ENCODE measurements around the gene TRAF3IP1.

The TRAF3IP1 gene

GRCh38 chr2:238413368-238413767 is 93.0 kb downstream of the TRAF3IP1 start:
- no peak for TF ChIP-seq CTCF (IDR thresholded peaks at IDR 0.05; ENCODE audit: low read depth, low read length, poor library complexity, severe bottlenecking)
- TF ChIP-seq EZH2phosphoT487 (IDR thresholded peaks at IDR 0.05; ENCODE audit: borderline replicate concordance, low read length), result no peak
- no peaks in the 10 kb centered on the region for H3K9me2 ChIP-seq (replicated peaks; ENCODE audit: control insufficient read depth, low read length)

GRCh38 chr2:238415036-238415764 is 94.9 kb downstream of the TRAF3IP1 start:
- no peak for TF ChIP-seq CTCF (IDR thresholded peaks at IDR 0.05; ENCODE audit: low read depth, low read length, poor library complexity, severe bottlenecking)
- TF ChIP-seq EZH2phosphoT487 (IDR thresholded peaks at IDR 0.05; ENCODE audit: borderline replicate concordance, low read length), result no peak
- H3K4me2 ChIP-seq (ENCODE audit: low read length), result no peak overlapping the region
- no peaks in the 10 kb centered on the region for H3K79me2 ChIP-seq (ENCODE audit: control insufficient read depth, low read length)

More at GRCh38 chr2:238413368-238413767, 93.0 kb downstream of the TRAF3IP1 start:
- Histone ChIP-seq H3F3A (ENCODE audit: control insufficient read depth, insufficient read depth) (no peaks in the 10 kb centered on the region), H4K20me1 (ENCODE audit: control insufficient read depth, insufficient read depth, low read depth, low read length) (no peaks in the 10 kb centered on the region), H3K79me2 (ENCODE audit: control insufficient read depth, low read length) (no peaks in the 10 kb centered on the region), H3K27me3 (ENCODE audit: control insufficient read depth, low read length) (no peaks in the 10 kb centered on the region), H3K36me3 (ENCODE audit: control insufficient read depth, low read length) (no peaks in the 10 kb centered on the region), H3K4me2 (ENCODE audit: low read length) (no peak overlapping the region), H3K27ac (ENCODE audit: low read depth, low read length) (no peak overlapping the region), H3K4me3 (ENCODE audit: low read length) (no peak overlapping the region), H3K4me1 (ENCODE audit: control insufficient read depth, low read length) (no peaks in the 10 kb centered on the region), H3K9me3 (ENCODE audit: control insufficient read depth, insufficient read depth, low read length) (peaks cover 19% of the 10 kb centered on the region; the same call in 1 of the 2 replicates)

GRCh38 chr2:238415893-238416292 is 95.6 kb downstream of the TRAF3IP1 start:
- Histone ChIP-seq H3K27ac (ENCODE audit: low read depth, low read length) (no peak overlapping the region), H3K36me3 (ENCODE audit: control insufficient read depth, low read length) (no peaks in the 10 kb centered on the region), H3K9me2 (replicated peaks; ENCODE audit: control insufficient read depth, low read length) (no peaks in the 10 kb centered on the region), H3K4me1 (ENCODE audit: control insufficient read depth, low read length) (no peaks in the 10 kb centered on the region), H3K79me2 (ENCODE audit: control insufficient read depth, low read length) (no peaks in the 10 kb centered on the region), H3K4me2 (ENCODE audit: low read length) (no peak overlapping the region), H3K27me3 (ENCODE audit: control insufficient read depth, low read length) (no peaks in the 10 kb centered on the region), H3K9me3 (ENCODE audit: control insufficient read depth, insufficient read depth, low read length) (peaks cover 19% of the 10 kb centered on the region; the same call in 1 of the 2 replicates), H3K4me3 (ENCODE audit: low read length) (no peak overlapping the region), H4K20me1 (ENCODE audit: control insufficient read depth, insufficient read depth, low read depth, low read length) (no peaks in the 10 kb centered on the region), H3F3A (ENCODE audit: control insufficient read depth, insufficient read depth) (no peaks in the 10 kb centered on the region)
- TF ChIP-seq EZH2phosphoT487 (IDR thresholded peaks at IDR 0.05; ENCODE audit: borderline replicate concordance, low read length) (no peak), CTCF (IDR thresholded peaks at IDR 0.05; ENCODE audit: low read depth, low read length, poor library complexity, severe bottlenecking) (no peak)

More at GRCh38 chr2:238415036-238415764, 94.9 kb downstream of the TRAF3IP1 start:
- H3K27me3 ChIP-seq (ENCODE audit: control insufficient read depth, low read length), result no peaks in the 10 kb centered on the region
- no peak overlapping the region for H3K4me3 ChIP-seq (ENCODE audit: low read length)
- H3K27ac ChIP-seq (ENCODE audit: low read depth, low read length), result no peak overlapping the region
- no peaks in the 10 kb centered on the region for H3F3A ChIP-seq (ENCODE audit: control insufficient read depth, insufficient read depth)
- H3K4me1 ChIP-seq (ENCODE audit: control insufficient read depth, low read length), result no peaks in the 10 kb centered on the region
- H4K20me1 ChIP-seq (ENCODE audit: control insufficient read depth, insufficient read depth, low read depth, low read length), result no peaks in the 10 kb centered on the region
- no peaks in the 10 kb centered on the region for H3K36me3 ChIP-seq (ENCODE audit: control insufficient read depth, low read length)
- H3K9me2 ChIP-seq (replicated peaks; ENCODE audit: control insufficient read depth, low read length), result no peaks in the 10 kb centered on the region
- peaks cover 19% of the 10 kb centered on the region; the same call in 1 of the 2 replicates for H3K9me3 ChIP-seq (ENCODE audit: control insufficient read depth, insufficient read depth, low read length)
